OCI-LY3 (cell line): ENCODE results near the gene BNC2.

ENCODE experiments used
- H2AFZ ChIP-seq: fragments of 200-600, 300-600 bp; shearing (Covaris generic); 2 replicates; pipeline ENCODE4 v1.6.0; 2014; ENCODE audit warnings: antibody characterized with exemption, low read depth, low read length
- H3K27ac ChIP-seq: fragments of 200-600, 300-600 bp; sonication (generic); 2 replicates; pipeline ENCODE4 v1.5.1; 2014; ENCODE audit warnings: mild to moderate bottlenecking, low read length, moderate library complexity, mixed read lengths
- H3K27me3 ChIP-seq: fragments of 200-600, 300-600 bp; sonication (generic); 2 replicates; pipeline ENCODE4 v1.6.1; 2014; ENCODE audit warnings: low read depth, low read length, mixed read lengths
- H3K36me3 ChIP-seq: fragments of 200-600, 300-600 bp; sonication (generic); replicated peaks from 2 replicates; pipeline ENCODE3; 2014; ENCODE audit warnings: low read depth, low read length, mixed read lengths
- H3K4me1 ChIP-seq: fragments of 300-600, 200-600 bp; sonication (generic); 2 replicates; pipeline ENCODE4 v1.6.1; 2014; ENCODE audit warnings: low read length, mixed read lengths
- H3K4me2 ChIP-seq: fragments of 200-600, 300-600 bp; sonication (generic); 2 replicates; pipeline ENCODE4 v1.6.1; 2014; ENCODE audit warnings: low read length, mixed read lengths
- H3K4me3 ChIP-seq: fragments of 300-600, 200-600 bp; sonication (generic); 2 replicates; pipeline ENCODE4 v1.5.1; 2014; ENCODE audit warnings: antibody characterized with exemption, mild to moderate bottlenecking, low read length, moderate library complexity
- H3K79me2 ChIP-seq: fragments of 300-600, 200-600 bp; shearing (Covaris generic); 2 replicates; pipeline ENCODE4 v1.6.1; 2014; ENCODE audit warnings: mild to moderate bottlenecking, low read length, mixed read lengths
- H3K9ac ChIP-seq: fragments of 300-600, 200-600 bp; shearing (Covaris generic); 2 replicates; pipeline ENCODE4 v1.6.0; 2014; ENCODE audit warnings: mild to moderate bottlenecking, low read length, moderate library complexity
- H3K9me3 ChIP-seq: fragments of 200-600, 300-600 bp; shearing (Covaris generic); 2 replicates; pipeline ENCODE4 v1.6.1; 2014; ENCODE audit warnings: low read length, mixed read lengths; ENCODE audit not compliant: insufficient read depth
- H4K20me1 ChIP-seq: fragments of 200-600, 300-600 bp; sonication (generic); 2 replicates; pipeline ENCODE4 v1.6.1; 2016; ENCODE audit warnings: low read length, mixed read lengths; ENCODE audit not compliant: insufficient read depth
- EZH2phosphoT487 ChIP-seq: fragments of 200-600 bp; shearing (Covaris generic); IDR thresholded peaks from 2 replicates; pipeline ENCODE4 v1.6.1; 2018; ENCODE audit warnings: antibody characterized with exemption, mixed run types, low read depth
- TF ChIP-seq, protein P1 (sequence below): fragments of 200-600, 300-600 bp; sonication (generic); IDR thresholded peaks from 2 replicates; pipeline ENCODE4 v1.5.1; 2014; ENCODE audit warnings: antibody characterized with exemption, low read length, low read depth

Gene BNC2

GRCh38 chr9:16864649-16865434 is 5.6 kb downstream of the BNC2 start:
- no peaks in the 10 kb centered on the region for H3K79me2 ChIP-seq
- H3K36me3 ChIP-seq = no peaks in the 10 kb centered on the region
- H3K9me3 ChIP-seq = no peaks in the 10 kb centered on the region
- H3K27ac ChIP-seq = no peak overlapping the region
- no peak overlapping the region for H3K4me2 ChIP-seq
- H4K20me1 ChIP-seq = no peaks in the 10 kb centered on the region
- no peaks in the 10 kb centered on the region for H3K4me1 ChIP-seq
- H3K9ac ChIP-seq = no peak overlapping the region
- H3K27me3 ChIP-seq = no peaks in the 10 kb centered on the region
- no peak overlapping the region for H2AFZ ChIP-seq
- no peak for TF ChIP-seq EZH2phosphoT487
- TF ChIP-seq, protein P1, sequence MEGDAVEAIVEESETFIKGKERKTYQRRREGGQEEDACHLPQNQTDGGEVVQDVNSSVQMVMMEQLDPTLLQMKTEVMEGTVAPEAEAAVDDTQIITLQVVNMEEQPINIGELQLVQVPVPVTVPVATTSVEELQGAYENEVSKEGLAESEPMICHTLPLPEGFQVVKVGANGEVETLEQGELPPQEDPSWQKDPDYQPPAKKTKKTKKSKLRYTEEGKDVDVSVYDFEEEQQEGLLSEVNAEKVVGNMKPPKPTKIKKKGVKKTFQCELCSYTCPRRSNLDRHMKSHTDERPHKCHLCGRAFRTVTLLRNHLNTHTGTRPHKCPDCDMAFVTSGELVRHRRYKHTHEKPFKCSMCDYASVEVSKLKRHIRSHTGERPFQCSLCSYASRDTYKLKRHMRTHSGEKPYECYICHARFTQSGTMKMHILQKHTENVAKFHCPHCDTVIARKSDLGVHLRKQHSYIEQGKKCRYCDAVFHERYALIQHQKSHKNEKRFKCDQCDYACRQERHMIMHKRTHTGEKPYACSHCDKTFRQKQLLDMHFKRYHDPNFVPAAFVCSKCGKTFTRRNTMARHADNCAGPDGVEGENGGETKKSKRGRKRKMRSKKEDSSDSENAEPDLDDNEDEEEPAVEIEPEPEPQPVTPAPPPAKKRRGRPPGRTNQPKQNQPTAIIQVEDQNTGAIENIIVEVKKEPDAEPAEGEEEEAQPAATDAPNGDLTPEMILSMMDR = no peak
- no peak overlapping the region for H3K4me3 ChIP-seq

DNA sequence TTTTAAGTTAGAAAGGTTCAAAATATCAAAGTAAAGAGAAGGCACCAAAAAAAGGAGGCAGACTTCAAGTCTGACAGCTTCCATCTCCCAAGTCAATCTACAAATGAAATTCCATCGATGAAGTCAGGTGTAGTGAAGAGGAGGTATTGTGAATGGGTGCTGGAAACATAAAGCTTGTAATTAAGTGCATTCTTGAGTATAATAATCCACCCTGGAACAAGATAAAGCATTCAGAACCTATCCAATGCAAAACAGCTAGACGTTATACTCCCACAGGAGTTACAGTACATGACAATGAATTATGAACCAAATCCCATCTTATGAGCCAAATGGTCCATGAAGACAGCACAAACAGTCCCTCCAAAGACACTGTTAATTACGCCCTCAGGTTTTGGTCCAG is 22.3 kb downstream of the BNC2 start:
- Histone ChIP-seq H3K79me2 (no peaks in the 10 kb centered on the region), H4K20me1 (no peaks in the 10 kb centered on the region)
- no peak for TF ChIP-seq EZH2phosphoT487
- TF ChIP-seq, protein P1 = no peak

DNA sequence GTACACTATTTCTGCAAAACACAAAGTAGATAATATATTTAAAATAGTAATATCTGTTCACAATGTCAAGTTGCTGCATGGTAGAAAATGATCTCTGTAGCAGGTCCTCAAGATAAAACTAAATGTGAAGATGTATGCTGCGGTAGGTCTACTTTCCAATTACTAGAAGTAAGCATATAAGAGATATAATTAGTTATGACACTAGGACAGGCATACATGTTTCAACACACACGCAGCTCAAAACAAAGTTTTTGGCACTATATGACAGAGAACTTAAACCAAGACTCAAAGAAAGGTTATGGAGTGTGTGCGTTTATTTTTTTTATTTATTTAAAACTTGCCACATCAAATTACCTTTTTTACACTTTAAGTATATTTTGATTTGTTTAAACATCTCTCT is 23.5 kb downstream of the BNC2 start:
- Histone ChIP-seq H3K4me1 (no peaks in the 10 kb centered on the region), H3K4me2 (no peak overlapping the region), H3K9ac (no peak overlapping the region), H4K20me1 (no peaks in the 10 kb centered on the region), H3K79me2 (no peaks in the 10 kb centered on the region), H3K27ac (no peak overlapping the region), H2AFZ (no peak overlapping the region), H3K4me3 (no peak overlapping the region), H3K27me3 (no peaks in the 10 kb centered on the region), H3K36me3 (no peaks in the 10 kb centered on the region), H3K9me3 (no peaks in the 10 kb centered on the region)
- TF ChIP-seq EZH2phosphoT487 = no peak
- TF ChIP-seq, protein P1 = no peak

More for the DNA sequence above, 22.3 kb downstream of the BNC2 start:
- Histone ChIP-seq H3K4me3 (no peak overlapping the region), H3K27ac (no peak overlapping the region), H3K4me2 (no peak overlapping the region), H3K9me3 (no peaks in the 10 kb centered on the region), H2AFZ (no peak overlapping the region), H3K36me3 (no peaks in the 10 kb centered on the region), H3K4me1 (no peaks in the 10 kb centered on the region), H3K9ac (no peak overlapping the region), H3K27me3 (no peaks in the 10 kb centered on the region)

- no peak overlapping the region for H3K27ac ChIP-seq
- no peak for TF ChIP-seq EZH2phosphoT487
- TF ChIP-seq, protein P1 = no peak
- H3K36me3 ChIP-seq = no peaks in the 10 kb centered on the region
- H4K20me1 ChIP-seq = no peaks in the 10 kb centered on the region
- no peaks in the 10 kb centered on the region for H3K27me3 ChIP-seq
- H3K4me3 ChIP-seq = no peak overlapping the region
- no peaks in the 10 kb centered on the region for H3K9me3 ChIP-seq
- no peak overlapping the region for H3K4me2 ChIP-seq
- H2AFZ ChIP-seq = no peak overlapping the region
- no peaks in the 10 kb centered on the region for H3K79me2 ChIP-seq
- no peak overlapping the region for H3K9ac ChIP-seq
- H3K4me1 ChIP-seq = no peaks in the 10 kb centered on the region
Measured at GRCh38 chr9:16846367-16846766, 24.1 kb downstream of the BNC2 start.
